NB4 (cell line): ENCODE data around the gene REXO2.

Source experiments
- DNase-seq: peaks from one replicate; pipeline ENCODE4 v3.0.0; 2010; ENCODE audit warnings: low read depth
- H3K4me3 ChIP-seq: one replicate; pipeline ENCODE4 v1.5.1; 2011; ENCODE audit warnings: mild to moderate bottlenecking, low read depth, low read length, moderate library complexity
- CTCF ChIP-seq: IDR thresholded peaks from one replicate; pipeline ENCODE4 v1.5.1; 2012; ENCODE audit warnings: low read depth, low read length
- MAX ChIP-seq: IDR thresholded peaks from 2 replicates; pipeline ENCODE4 v1.6.1; 2011; ENCODE audit warnings: low read depth, low read length
- MYC ChIP-seq: IDR thresholded peaks from 2 replicates; pipeline ENCODE4 v1.6.1; 2011; ENCODE audit warnings: low read depth, low read length
- POLR2A ChIP-seq: IDR thresholded peaks from 2 replicates; pipeline ENCODE4 v1.6.1; 2011; ENCODE audit warnings: mild to moderate bottlenecking; ENCODE audit not compliant: insufficient read length; ENCODE audit errors: extremely low read depth

Gene REXO2

GRCh38 chr11:114439229-114440120 lies at the start of gene REXO2:
TSS of gene REXO2 (plus strand) at chr11:114439467. CDS start at chr11:114439529, 62 bp downstream.
- H3K4me3 ChIP-seq = peak within 1 kb of the TSS; percentile 76
- DNase-seq = peak; percentile 97
- TF ChIP-seq MYC = peak; percentile 99
- no peak for TF ChIP-seq CTCF
- peak; percentile 100 for TF ChIP-seq MAX
- TF ChIP-seq POLR2A = peak; percentile 54

- no peak for DNase-seq
- TF ChIP-seq MYC = no peak
- TF ChIP-seq CTCF = no peak
- TF ChIP-seq MAX = no peak
- no peak for TF ChIP-seq POLR2A
- no peak overlapping the region for H3K4me3 ChIP-seq
Measured at GRCh38 chr11:114392735-114393667, 46.3 kb upstream of the REXO2 start.

- DNase-seq = no peak
- no peak for TF ChIP-seq MYC
- no peak for TF ChIP-seq MAX
- peak; percentile 17 for TF ChIP-seq CTCF
- no peak for TF ChIP-seq POLR2A
- no peak overlapping the region for H3K4me3 ChIP-seq
Measured at GRCh38 chr11:114395736-114396135, 43.5 kb upstream of the REXO2 start.

- H3K4me3 ChIP-seq = no peak overlapping the region
- TF ChIP-seq MAX (no peak), CTCF (no peak), POLR2A (no peak), MYC (no peak)
- DNase-seq = peak; percentile 44
Measured at GRCh38 chr11:114396916-114397315, 42.4 kb upstream of the REXO2 start.

- H3K4me3 ChIP-seq = no peak overlapping the region
- DNase-seq = no peak
- no peak for TF ChIP-seq MYC
- TF ChIP-seq MAX = no peak
- no peak for TF ChIP-seq POLR2A
Measured at GRCh38 chr11:114397349-114397982, 41.8 kb upstream of the REXO2 start.
